ENCODE results near the gene SLC5A10. TPM values are rescaled to one million over a fixed set of nuclear protein-coding genes. Genes with fewer than 3 reads are reported as not detected.

Gene SLC5A10
- total and polyA plus RNA-seq, 7 donors, result 0.19 TPM; not detected in 6

GRCh38 chr17:18910881-18911280, 41.1 kb upstream of the SLC5A10 start:
- intact Hi-C loops (cut with DNase I), result no loop called here
- H3K27ac ChIP-seq, result no peak overlapping the region
- no peaks in the 10 kb centered on the region for H3K9me3 ChIP-seq
- H3K36me3 ChIP-seq, result peaks cover 0 to 48% (median 7%) of the 10 kb centered on the region in 4 donors
- no peak overlapping the region for H3K4me3 ChIP-seq
- DNase-seq, result no peak
- H3K27me3 ChIP-seq, result no peaks in the 10 kb centered on the region
- WGBS, 2 donors, result 94 to 95% methylated on average over 6 of the region's 6 CpGs
- H3K4me1 ChIP-seq, result no peaks in the 10 kb centered on the region
- no peak for TF ChIP-seq EP300 (IDR thresholded peaks at IDR 0.05)
- TF ChIP-seq CTCF (IDR thresholded peaks at IDR 0.05), result no peak
- TF ChIP-seq POLR2A (IDR thresholded peaks at IDR 0.05), result no peak
- no peak for TF ChIP-seq POLR2AphosphoS5 (IDR thresholded peaks at IDR 0.05)

DNA sequence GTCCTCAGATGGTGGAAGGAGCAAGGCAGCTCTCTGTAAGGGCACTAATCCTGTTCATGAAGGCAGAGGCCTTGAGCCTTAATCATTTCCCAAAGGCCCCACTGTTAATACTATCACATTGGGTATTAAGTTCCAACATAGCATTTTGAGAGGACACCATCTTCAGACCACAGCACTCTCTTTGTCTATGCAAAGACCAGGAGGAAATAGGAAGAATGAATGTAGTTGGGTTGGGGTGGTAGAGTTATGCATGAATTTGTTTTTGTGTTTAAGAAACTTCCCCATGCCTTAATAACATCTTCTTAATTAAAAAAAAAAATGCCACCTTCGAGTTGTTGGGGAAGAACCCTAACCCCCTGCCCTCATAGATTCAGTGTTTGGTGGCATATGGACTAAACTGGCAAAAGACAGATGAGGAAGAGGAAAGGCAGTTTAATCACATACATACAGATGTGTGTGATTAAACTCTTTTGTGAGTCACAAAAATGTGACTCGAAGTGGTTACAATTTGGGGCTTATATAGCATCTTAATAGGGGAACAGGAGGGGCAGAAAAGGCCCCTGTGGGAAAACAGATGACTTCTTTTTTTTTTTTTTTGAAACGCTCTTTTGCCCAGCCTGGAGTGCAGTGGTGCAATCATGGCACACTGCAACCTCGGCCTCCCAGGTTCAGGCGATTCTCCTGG, 35.0 kb upstream of the SLC5A10 start:
- DNase-seq, result no peak
- no peak overlapping the region for H3K27ac ChIP-seq
- WGBS, 2 donors, result 53 to 68% methylated on average over 5 of the region's 5 CpGs
- TF ChIP-seq EP300 (IDR thresholded peaks at IDR 0.05), result no peak
- no peak for TF ChIP-seq POLR2AphosphoS5 (IDR thresholded peaks at IDR 0.05)
- TF ChIP-seq CTCF (IDR thresholded peaks at IDR 0.05), result no peak
- no peak for TF ChIP-seq POLR2A (IDR thresholded peaks at IDR 0.05)
- peaks cover 0 to 35% (median 0%) of the 10 kb centered on the region in 4 donors for H3K36me3 ChIP-seq
- H3K9me3 ChIP-seq, result no peaks in the 10 kb centered on the region
- peaks cover 0 to 24% (median 17%) of the 10 kb centered on the region in 4 donors for H3K4me1 ChIP-seq
- no peaks in the 10 kb centered on the region for H3K27me3 ChIP-seq
- intact Hi-C loops (cut with DNase I), result no loop called here
- no peak overlapping the region for H3K4me3 ChIP-seq

DNA sequence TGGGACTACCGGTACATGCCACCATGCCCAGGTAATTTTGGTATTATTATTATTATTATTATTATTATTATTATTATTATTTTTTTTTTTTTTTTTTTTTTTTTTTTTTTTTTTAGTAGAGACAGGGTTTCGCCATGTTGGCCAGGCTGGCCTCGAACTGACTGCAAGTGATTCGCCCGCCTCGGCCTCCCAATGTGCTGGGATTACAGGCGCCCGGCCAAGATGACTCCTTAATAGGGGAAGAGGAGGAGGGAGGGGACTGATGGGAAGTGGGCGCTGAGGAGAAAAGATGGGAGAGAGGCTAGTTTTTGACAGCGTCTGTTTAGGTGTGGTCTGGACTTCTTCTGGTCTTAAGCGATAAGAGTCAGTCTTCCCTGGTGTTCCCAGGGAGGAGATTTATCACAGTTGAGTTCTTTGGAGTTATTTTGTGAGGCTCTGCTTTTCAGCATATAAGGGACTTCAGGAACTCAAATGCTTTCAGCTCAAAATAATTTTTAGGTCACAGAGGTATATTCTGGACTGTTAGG, 34.4 kb upstream of the SLC5A10 start:
- no peak overlapping the region for H3K4me3 ChIP-seq
- H3K9me3 ChIP-seq, result no peaks in the 10 kb centered on the region
- H3K27ac ChIP-seq, result peak overlapping the region in 2 of 4 donors; percentile 30 to 39
- DNase-seq, result no peak
- H3K4me1 ChIP-seq, result peaks cover 0 to 30% (median 21%) of the 10 kb centered on the region in 4 donors
- WGBS, 2 donors, result 94 to 97% methylated on average over 11 of the region's 11 CpGs
- H3K36me3 ChIP-seq, result peaks cover 0 to 29% (median 0%) of the 10 kb centered on the region in 4 donors
- intact Hi-C loops (cut with DNase I), result no loop called here
- no peak for TF ChIP-seq EP300 (IDR thresholded peaks at IDR 0.05)
- TF ChIP-seq POLR2AphosphoS5 (IDR thresholded peaks at IDR 0.05), result peak in 1 of 4 donors; percentile 33
- TF ChIP-seq CTCF (IDR thresholded peaks at IDR 0.05), result no peak
- no peak for TF ChIP-seq POLR2A (IDR thresholded peaks at IDR 0.05)
- H3K27me3 ChIP-seq, result no peaks in the 10 kb centered on the region

- peaks cover 0 to 39% (median 28%) of the 10 kb centered on the region in 4 donors for H3K4me1 ChIP-seq
- H3K27me3 ChIP-seq, result no peaks in the 10 kb centered on the region
- H3K36me3 ChIP-seq, result peaks cover 0 to 22% (median 0%) of the 10 kb centered on the region in 4 donors
- intact Hi-C loops (cut with DNase I), result no loop called here
- peak overlapping the region in 3 of 4 donors; percentile 14 to 71 (median 46) for H3K27ac ChIP-seq
- no peak overlapping the region for H3K4me3 ChIP-seq
- DNase-seq, result no peak
- H3K9me3 ChIP-seq, result no peaks in the 10 kb centered on the region
- TF ChIP-seq POLR2A (IDR thresholded peaks at IDR 0.05), result no peak
- TF ChIP-seq CTCF (IDR thresholded peaks at IDR 0.05), result no peak
- no peak for TF ChIP-seq EP300 (IDR thresholded peaks at IDR 0.05)
- 31 to 66% methylated on average over 6 of the region's 6 CpGs for WGBS, 2 donors
Observed at GRCh38 chr17:18919963-18920362, 32.0 kb upstream of the SLC5A10 start.
